HCT116 (cell line): ENCODE results near the gene EEFSEC. TPM values are rescaled to one million over a fixed set of nuclear protein-coding genes. Genes with fewer than 3 reads are reported as not detected.

Experiments used
- ATAC-seq: fragments of 200-7000 bp; cut with Tn5 transposase; 2 replicates; pipeline ENCODE4 v1.9.1; 2020; ENCODE audit warnings: mild to moderate bottlenecking, moderate library complexity
- BruUV-seq: library from RNA; stranded (reverse); fragments of 400-500 nt; replicated peaks from 2 replicates; lab custom pipeline; 2021; lab: Mats Ljungman, UMichigan
- CTCF ChIA-PET: fragments of 300-600 bp; sonication (Branson Sonifier 250); formaldehyde crosslinking; loops from one replicate; lab custom pipeline; 2021; ENCODE audit warnings: antibody characterized with exemption; lab: Charles Lee
- POLR2A ChIA-PET: fragments of 300-600, 350-600 bp; sonication (Branson Sonifier 250); formaldehyde crosslinking; loops from one replicate; lab custom pipeline; 2021; ENCODE audit warnings: antibody characterized with exemption; lab: Charles Lee
- RAD21 ChIA-PET, 2 experiments: fragments of 300-600 bp; sonication (Branson Sonifier 250); formaldehyde crosslinking; loops; one replicate each; lab custom pipeline; 2023; ENCODE audit warnings: low total read pairs in 2 of 2; ENCODE audit not compliant: uncharacterized antibody in 2 of 2, unreplicated experiment in 2 of 2, low non-redundant PET in 1 of 2; lab: Charles Lee
- DNase-seq: peaks from one replicate; pipeline ENCODE4 v3.0.0-alpha.2; 2010; ENCODE audit warnings: low read depth, low spot score
- H2AFZ ChIP-seq: fragments of 200-600 bp; shearing (Covaris generic), sonication (generic); 2 replicates; pipeline ENCODE4 v1.6.1; 2017; ENCODE audit warnings: low read depth, mixed run types, mixed read lengths, antibody characterized with exemption, low read length; ENCODE audit not compliant: poor library complexity, severe bottlenecking
- H3K27ac ChIP-seq: 2 replicates; pipeline ENCODE4 v1.5.1; 2012; ENCODE audit warnings: low read depth, low read length
- H3K27me3 ChIP-seq: fragments of 200-600 bp; sonication (generic); 2 replicates; pipeline ENCODE4 v1.6.1; 2016; ENCODE audit warnings: mixed run types, low read length, mixed read lengths; ENCODE audit not compliant: insufficient read depth
- H3K36me3 ChIP-seq, 2 experiments: fragments of 200-500 bp in 1 of 2; fragments of 200-600 bp in 1 of 2; sonication (Bioruptor generic) in 1 of 2; sonication (generic) in 1 of 2; 2 replicates each; pipeline versions ENCODE4 v1.5.1 to v1.6.1; 2014 to 2016; ENCODE audit warnings: low read length in 2 of 2, inconsistent platforms in 1 of 2, mixed read lengths in 1 of 2, mixed run types in 1 of 2; ENCODE audit not compliant: insufficient read depth in 2 of 2, control insufficient read depth in 1 of 2
- H3K4me1 ChIP-seq, 2 experiments: fragments of 200-600 bp in 1 of 2; sonication (generic) in 1 of 2; 2 replicates each; pipeline versions ENCODE4 v1.5.1 to v1.6.1; 2012 to 2017; ENCODE audit warnings: low read length in 2 of 2, inconsistent platforms in 1 of 2, mild to moderate bottlenecking in 1 of 2, mixed read lengths in 1 of 2, mixed run types in 1 of 2, moderate library complexity in 1 of 2; ENCODE audit not compliant: insufficient read depth in 2 of 2, control insufficient read depth in 1 of 2
- H3K4me2 ChIP-seq: fragments of 200-600 bp; sonication (generic); 2 replicates; pipeline ENCODE4 v1.6.1; 2017; ENCODE audit warnings: mixed run types, low read length, mixed read lengths
- H3K4me3 ChIP-seq, 2 experiments: fragments of 200-600 bp in 1 of 2; sonication (generic) in 1 of 2; replicated peaks in 1 of 2; 2 replicates each; pipeline ENCODE4 v1.5.1; 2011 to 2016; ENCODE audit warnings: low read length in 2 of 2, control low read depth in 1 of 2, low read depth in 1 of 2, mild to moderate bottlenecking in 1 of 2, mixed read lengths in 1 of 2, mixed run types in 1 of 2
- H3K79me2 ChIP-seq: fragments of 200-600 bp; sonication (generic); 2 replicates; pipeline ENCODE4 v1.6.1; 2017; ENCODE audit warnings: mild to moderate bottlenecking, mixed run types, low read length, moderate library complexity, mixed read lengths; ENCODE audit not compliant: insufficient read depth
- H3K9ac ChIP-seq: fragments of 200-600 bp; sonication (generic); 2 replicates; pipeline ENCODE4 v1.6.1; 2016; ENCODE audit warnings: low read length, mixed read lengths
- H3K9me2 ChIP-seq: fragments of 200-600 bp; sonication (generic), shearing (Covaris generic); 2 replicates; pipeline ENCODE4 v1.6.1; 2017; ENCODE audit warnings: mixed run types, mild to moderate bottlenecking, moderate library complexity; ENCODE audit not compliant: insufficient read depth
- H3K9me3 ChIP-seq, 2 experiments: fragments of 200-500 bp in 1 of 2; fragments of 200-600 bp in 1 of 2; sonication (Bioruptor generic) in 1 of 2; sonication (generic) in 1 of 2; 2 replicates each; pipeline ENCODE4 v1.6.1; 2014 to 2017; ENCODE audit warnings: low read length in 2 of 2, mixed read lengths in 2 of 2, inconsistent platforms in 1 of 2, low read depth in 1 of 2, mild to moderate bottlenecking in 1 of 2, mixed run types in 1 of 2, moderate library complexity in 1 of 2; ENCODE audit not compliant: control insufficient read depth in 1 of 2, insufficient read depth in 1 of 2
- H4K20me1 ChIP-seq: fragments of 200-600 bp; sonication (generic), shearing (Covaris generic); 2 replicates; pipeline ENCODE4 v1.6.1; 2017; ENCODE audit warnings: mixed run types, mild to moderate bottlenecking, moderate library complexity; ENCODE audit not compliant: insufficient read depth
- CBX3 ChIP-seq: IDR thresholded peaks from 2 replicates; pipeline ENCODE4 v1.6.1; 2012; ENCODE audit warnings: low read depth
- CEBPB ChIP-seq: IDR thresholded peaks from 2 replicates; pipeline ENCODE4 v1.6.1; 2012; ENCODE audit warnings: low read depth
- EZH2 ChIP-seq: fragments of 200-600 bp; sonication (generic); IDR thresholded peaks from 2 replicates; pipeline ENCODE4 v1.6.1; 2017; ENCODE audit warnings: antibody characterized with exemption, mixed run types
- EZH2phosphoT487 ChIP-seq: fragments of 200-600 bp; IDR thresholded peaks from 2 replicates; pipeline ENCODE4 v1.6.1; 2018; ENCODE audit warnings: antibody characterized with exemption, borderline replicate concordance
- FOSL1 ChIP-seq: IDR thresholded peaks from 2 replicates; pipeline ENCODE4 v1.6.1; 2012; ENCODE audit warnings: low read depth
- REST ChIP-seq: IDR thresholded peaks from 2 replicates; pipeline ENCODE4 v1.6.1; 2012; ENCODE audit warnings: low read depth
- SIN3A ChIP-seq: IDR thresholded peaks from 2 replicates; pipeline ENCODE4 v1.6.1; 2012; ENCODE audit warnings: low read depth
- intact Hi-C: fragments of 100-400 bp; cut with micrococcal nuclease; formaldehyde crosslinking; loops from 2 replicates; pipeline ENCODE4 v1.10.0; 2022
- total RNA-seq: library from RNA; stranded (reverse); gene quantifications from one replicate; pipeline ENCODE4 v1.2.1, GENCODE V29; 2021; ENCODE audit not compliant: unreplicated experiment

EEFSEC gene
- total RNA-seq, 1 experiment from 2014 or later, result 16.1 TPM

DNA sequence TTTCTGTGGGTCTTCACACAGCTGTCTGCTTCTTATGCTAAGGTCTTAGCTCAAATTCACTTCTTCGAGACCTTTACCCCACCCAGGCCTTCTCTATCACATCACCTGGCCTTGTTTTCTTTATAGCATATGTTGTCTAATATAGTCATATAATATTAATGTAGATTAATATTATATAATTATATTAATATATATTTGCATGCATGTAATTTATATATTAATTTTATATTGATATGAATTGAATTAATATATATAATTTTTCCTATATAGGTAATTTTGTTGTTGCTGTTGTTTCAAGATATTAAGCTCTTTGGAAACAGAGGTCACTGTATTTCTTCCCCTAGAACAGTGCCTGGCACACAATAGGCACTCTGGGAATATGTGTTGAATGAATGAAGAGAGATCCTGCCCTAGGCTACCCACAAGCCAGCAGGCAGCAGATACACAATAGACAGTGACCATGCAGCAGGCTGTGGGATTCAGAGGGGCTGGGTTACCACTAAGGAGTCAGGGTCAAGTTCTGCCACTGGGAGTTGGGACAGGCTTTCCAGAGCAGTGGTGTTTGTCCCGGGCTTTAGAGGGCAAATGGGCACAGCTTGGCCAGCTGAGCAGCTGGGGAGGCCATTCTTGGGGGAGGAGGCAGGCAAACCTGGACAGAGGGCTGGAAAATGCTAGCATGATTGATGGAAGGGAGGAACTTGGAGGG is 187.1 kb downstream of the EEFSEC start:
- H2AFZ ChIP-seq, result no peak overlapping the region
- no peaks in the 10 kb centered on the region for H3K36me3 ChIP-seq
- no peak for DNase-seq
- intact Hi-C loops, result no loop called here
- H3K4me3 ChIP-seq, result no peak overlapping the region
- no peak overlapping the region for H3K27ac ChIP-seq
- TF ChIP-seq SIN3A, result no peak
- no peak for TF ChIP-seq REST
- no peak for TF ChIP-seq CBX3
- no peak for TF ChIP-seq FOSL1
- no peak for TF ChIP-seq CEBPB
- no peak for TF ChIP-seq EZH2
- TF ChIP-seq EZH2phosphoT487, result no peak
- ATAC-seq, result no peak
- H3K9ac ChIP-seq, result no peak overlapping the region
- H3K4me2 ChIP-seq, result no peak overlapping the region
- ChIA-PET POLR2A (no interaction called here), RAD21 (no interaction called here), CTCF (no interaction called here)
- H3K9me2 ChIP-seq, result no peaks in the 10 kb centered on the region
- no peaks in the 10 kb centered on the region for H3K27me3 ChIP-seq
- H3K9me3 ChIP-seq, result no peaks in the 10 kb centered on the region
- H4K20me1 ChIP-seq, result no peaks in the 10 kb centered on the region
- BruUV-seq, result no TSS peak
- peaks cover 8 to 18% of the 10 kb centered on the region in 2 experiments for H3K4me1 ChIP-seq
- H3K79me2 ChIP-seq, result no peaks in the 10 kb centered on the region
